Progenitor cell of endocrine pancreas (in vitro differentiated cells): Measurements from ENCODE around the gene C2orf92. TPM values are rescaled to one million over a fixed set of nuclear protein-coding genes. Genes with fewer than 3 reads are reported as not detected.
"Not testable (repeated sequence)": the region's sequence is repeated elsewhere in the genome, so short reads cannot be mapped to it uniquely, and the experiment has no call there.

Experiments used
- DNase-seq: peaks from one replicate; pipeline ENCODE4 v3.0.0; 2021; ENCODE audit warnings: low spot score; ENCODE audit not compliant: unreplicated experiment
- H3K27ac Mint-ChIP-seq: 2 replicates; pipeline ENCODE4 v1.8.0; 2021; ENCODE audit warnings: mild to moderate bottlenecking, moderate library complexity, mixed read lengths
- H3K27me3 Mint-ChIP-seq: 2 replicates; pipeline ENCODE4 v1.8.0; 2021; ENCODE audit warnings: mixed read lengths
- H3K36me3 Mint-ChIP-seq: 2 replicates; pipeline ENCODE4 v1.8.0; 2022; ENCODE audit warnings: mixed read lengths; ENCODE audit not compliant: insufficient read depth
- H3K4me1 Mint-ChIP-seq: 2 replicates; pipeline ENCODE4 v1.8.0; 2021; ENCODE audit warnings: low read depth, mixed read lengths
- H3K4me3 Mint-ChIP-seq: 2 replicates; pipeline ENCODE4 v1.8.0; 2021; ENCODE audit warnings: low read depth, mild to moderate bottlenecking, moderate library complexity, mixed read lengths
- H3K9me3 Mint-ChIP-seq: 2 replicates; pipeline ENCODE4 v1.8.0; 2021; ENCODE audit warnings: low read depth, mixed read lengths
- total RNA-seq: library from RNA; stranded (reverse); gene quantifications from 2 replicates; pipeline ENCODE4 v1.2.1, GENCODE V29; 2021
- TF ChIP-seq, protein P1 (sequence below): fragments of 200-600 bp; sonication (generic); IDR thresholded peaks from one replicate; pipeline ENCODE4 v1.5.0; 2021; ENCODE audit warnings: antibody characterized with exemption, mild to moderate bottlenecking; ENCODE audit not compliant: unreplicated experiment

C2orf92 gene
- total RNA-seq, 1 donor from 2014 or later: 15.9 TPM

DNA sequence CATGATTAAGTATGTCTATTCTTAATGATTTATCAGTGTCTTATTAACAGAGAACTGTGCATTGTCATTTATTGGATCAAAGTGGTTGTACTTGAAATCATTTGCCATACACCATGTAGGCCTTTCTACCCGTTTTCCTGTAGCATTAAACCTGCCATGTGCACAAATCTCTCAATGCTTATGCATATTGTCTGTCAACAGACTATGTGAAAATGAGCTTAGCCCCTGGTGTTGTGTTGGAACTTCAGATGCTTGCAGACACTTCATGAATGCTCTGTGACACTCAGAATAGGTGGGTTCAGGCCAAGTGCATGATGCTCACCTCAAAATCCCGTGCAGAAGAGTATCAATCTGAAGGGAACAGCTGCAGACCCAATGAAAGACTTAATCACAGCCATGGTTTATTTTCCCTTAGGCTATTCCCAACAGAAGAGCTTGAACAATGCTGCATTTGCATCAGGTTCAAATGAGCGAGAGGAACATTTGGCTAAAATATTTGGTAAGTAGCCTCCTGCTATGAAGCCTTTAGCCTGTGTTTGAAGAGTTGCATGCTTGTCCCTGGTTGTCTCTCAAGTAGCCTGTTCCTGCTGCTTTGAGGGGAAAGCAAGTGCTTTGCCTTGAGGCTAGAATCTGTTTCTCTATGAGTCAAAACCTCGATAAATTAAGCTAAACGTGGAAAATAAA is 6.1 kb downstream of the C2orf92 start:
- peaks cover 4% of the 10 kb centered on the region for H3K9me3 Mint-ChIP-seq
- no peaks in the 10 kb centered on the region for H3K27me3 Mint-ChIP-seq
- DNase-seq: no peak
- H3K4me1 Mint-ChIP-seq: peaks cover 4% of the 10 kb centered on the region
- no peak overlapping the region for H3K4me3 Mint-ChIP-seq
- no peak overlapping the region for H3K27ac Mint-ChIP-seq
- TF ChIP-seq, protein P1, sequence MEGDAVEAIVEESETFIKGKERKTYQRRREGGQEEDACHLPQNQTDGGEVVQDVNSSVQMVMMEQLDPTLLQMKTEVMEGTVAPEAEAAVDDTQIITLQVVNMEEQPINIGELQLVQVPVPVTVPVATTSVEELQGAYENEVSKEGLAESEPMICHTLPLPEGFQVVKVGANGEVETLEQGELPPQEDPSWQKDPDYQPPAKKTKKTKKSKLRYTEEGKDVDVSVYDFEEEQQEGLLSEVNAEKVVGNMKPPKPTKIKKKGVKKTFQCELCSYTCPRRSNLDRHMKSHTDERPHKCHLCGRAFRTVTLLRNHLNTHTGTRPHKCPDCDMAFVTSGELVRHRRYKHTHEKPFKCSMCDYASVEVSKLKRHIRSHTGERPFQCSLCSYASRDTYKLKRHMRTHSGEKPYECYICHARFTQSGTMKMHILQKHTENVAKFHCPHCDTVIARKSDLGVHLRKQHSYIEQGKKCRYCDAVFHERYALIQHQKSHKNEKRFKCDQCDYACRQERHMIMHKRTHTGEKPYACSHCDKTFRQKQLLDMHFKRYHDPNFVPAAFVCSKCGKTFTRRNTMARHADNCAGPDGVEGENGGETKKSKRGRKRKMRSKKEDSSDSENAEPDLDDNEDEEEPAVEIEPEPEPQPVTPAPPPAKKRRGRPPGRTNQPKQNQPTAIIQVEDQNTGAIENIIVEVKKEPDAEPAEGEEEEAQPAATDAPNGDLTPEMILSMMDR: no peak
- H3K36me3 Mint-ChIP-seq: peaks cover 4% of the 10 kb centered on the region

DNA sequence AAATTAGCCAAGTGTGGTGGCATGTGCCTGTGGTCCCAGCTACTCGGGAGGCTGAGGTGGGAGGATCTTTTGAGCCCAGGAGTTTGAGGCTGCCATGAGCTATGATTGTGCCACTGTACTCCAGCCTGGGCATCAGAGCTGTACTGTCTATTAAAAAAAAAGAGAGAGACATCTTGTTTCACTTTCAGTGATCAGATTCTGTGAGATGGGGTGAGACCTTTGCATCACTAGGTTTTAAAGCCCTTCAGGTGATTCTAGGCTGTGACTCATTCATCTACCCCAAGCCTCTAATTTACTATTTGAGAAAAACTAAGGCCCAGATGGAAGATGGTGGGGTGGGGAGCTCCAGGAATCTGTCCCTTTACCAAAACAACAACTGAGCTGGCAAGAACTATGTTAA is 7.1 kb downstream of the C2orf92 start:
- Mint-ChIP-seq H3K36me3 (peaks cover 4% of the 10 kb centered on the region), H3K27ac (no peak overlapping the region), H3K27me3 (no peaks in the 10 kb centered on the region), H3K4me1 (peaks cover 4% of the 10 kb centered on the region), H3K4me3 (no peak overlapping the region), H3K9me3 (peaks cover 7% of the 10 kb centered on the region)
- DNase-seq: no peak
- TF ChIP-seq, protein P1: no peak

DNA sequence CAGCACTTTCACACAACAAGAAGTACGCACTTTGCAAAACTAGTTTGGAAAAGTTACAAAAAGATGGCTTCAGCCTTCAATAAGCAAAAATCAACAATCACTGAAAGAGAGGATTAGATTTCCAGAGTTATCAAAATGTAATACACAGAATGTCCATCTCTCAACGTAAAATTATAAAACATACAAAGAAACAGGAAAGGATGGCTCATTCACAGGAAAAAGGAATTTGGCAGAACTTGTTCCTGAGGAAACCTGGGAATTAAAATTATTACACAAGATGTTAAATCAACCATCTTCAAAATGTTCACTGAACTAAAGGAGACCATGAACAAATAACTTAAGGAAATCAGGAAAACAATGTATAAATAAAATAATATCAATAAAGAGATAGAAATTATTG is 8.0 kb downstream of the C2orf92 start:
- TF ChIP-seq, protein P1: no peak
- no peak for DNase-seq
- H3K4me3 Mint-ChIP-seq: no peak overlapping the region
- peaks cover 7% of the 10 kb centered on the region for H3K9me3 Mint-ChIP-seq
- H3K27ac Mint-ChIP-seq: no peak overlapping the region
- H3K36me3 Mint-ChIP-seq: peaks cover 4% of the 10 kb centered on the region
- H3K4me1 Mint-ChIP-seq: peaks cover 4% of the 10 kb centered on the region
- H3K27me3 Mint-ChIP-seq: no peaks in the 10 kb centered on the region

DNA sequence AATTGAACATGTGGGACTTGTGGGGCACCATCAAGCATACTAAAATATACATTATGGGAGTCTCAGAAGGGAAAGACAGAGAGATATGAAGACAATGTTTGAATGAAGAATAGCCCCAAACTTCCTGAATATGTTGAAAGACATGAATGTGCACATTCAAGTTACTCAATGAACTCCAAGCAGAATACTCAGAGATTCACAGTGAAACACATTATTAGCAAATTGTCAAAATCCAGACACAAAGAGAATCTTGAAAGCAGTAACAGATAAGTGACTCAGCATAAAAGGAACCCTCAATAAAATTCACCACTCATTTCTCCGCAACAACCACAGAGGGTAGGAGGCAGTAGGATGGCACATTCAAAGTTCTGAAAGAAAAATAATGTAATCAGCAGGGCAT is 8.8 kb downstream of the C2orf92 start:
- no peaks in the 10 kb centered on the region for H3K27me3 Mint-ChIP-seq
- H3K36me3 Mint-ChIP-seq: peaks cover 4% of the 10 kb centered on the region
- DNase-seq: no peak
- no peak overlapping the region for H3K27ac Mint-ChIP-seq
- TF ChIP-seq, protein P1: no peak
- H3K9me3 Mint-ChIP-seq: peaks cover 7% of the 10 kb centered on the region
- no peak overlapping the region for H3K4me3 Mint-ChIP-seq
- peaks cover 4% of the 10 kb centered on the region for H3K4me1 Mint-ChIP-seq

DNA sequence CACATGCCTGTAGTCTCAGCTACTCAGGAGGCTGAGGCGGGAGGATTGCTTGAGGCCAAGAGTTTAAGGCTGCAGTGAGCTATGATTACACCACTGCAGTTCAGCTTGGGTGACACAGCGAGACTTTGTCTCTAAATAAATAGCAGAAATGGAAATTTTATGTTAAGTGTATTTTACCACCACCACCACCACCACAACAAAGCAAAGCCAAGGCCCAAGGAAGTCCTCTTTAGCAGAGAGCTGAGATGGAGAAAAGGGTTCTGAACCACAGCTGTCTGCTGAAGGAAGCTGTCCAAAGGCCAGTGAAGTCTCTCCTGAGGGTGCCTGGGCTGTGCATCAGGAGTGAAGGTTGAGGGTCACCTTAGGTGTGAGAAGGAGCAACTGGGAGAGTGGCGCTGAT is 17.7 kb downstream of the C2orf92 start:
- DNase-seq, H3K27ac Mint-ChIP-seq, H3K4me1 Mint-ChIP-seq, H3K4me3 Mint-ChIP-seq, H3K27me3 Mint-ChIP-seq, H3K36me3 Mint-ChIP-seq, H3K9me3 Mint-ChIP-seq: not testable (repeated sequence)
